Medulla oblongata (tissue), 1 donor: ENCODE results near the gene KRT83.

Source experiments
- DNase-seq: peaks from one replicate; pipeline ENCODE4 v3.0.0-alpha.2; 2015; ENCODE audit errors: extremely low spot score

Gene KRT83

DNA sequence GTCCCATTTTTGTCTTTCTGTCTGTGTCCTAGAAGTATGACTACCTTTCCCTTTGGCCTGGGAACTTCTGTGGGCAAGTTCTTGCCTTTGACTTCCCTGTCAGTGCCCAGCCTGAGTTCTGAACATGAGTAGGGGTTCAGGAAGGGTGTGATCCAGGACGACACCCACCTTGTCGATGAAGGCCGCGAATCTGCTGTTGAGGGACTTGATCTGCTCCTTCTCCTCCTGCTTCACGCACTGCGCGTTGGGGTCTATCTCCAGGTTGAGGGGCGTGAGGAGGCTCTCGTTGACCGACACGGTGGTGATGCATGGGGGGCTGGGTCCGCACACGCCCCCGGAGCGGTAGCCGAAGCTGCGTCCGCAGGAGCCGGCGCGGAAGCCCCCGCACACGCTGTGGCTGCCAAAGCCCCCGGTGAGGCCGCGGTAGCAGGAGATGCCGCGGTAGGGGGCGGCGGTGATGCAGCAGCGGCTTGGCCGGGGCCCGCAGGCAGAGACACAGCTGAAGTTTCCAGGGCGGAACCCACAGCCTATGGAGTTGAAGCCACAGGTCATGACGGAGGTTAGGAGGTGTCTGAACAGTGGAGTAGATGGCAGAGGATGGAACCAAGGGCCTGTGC, at the start of gene KRT83:
Gene KRT83, minus strand, starts transcription at position 615 of the 617 bp plus-strand sequence. Its CDS starts 63 bp downstream, at position 552.
- no peak for DNase-seq

GRCh38 chr12:52369809-52370208, 48.6 kb upstream of the KRT83 start:
- no peak for DNase-seq

DNA sequence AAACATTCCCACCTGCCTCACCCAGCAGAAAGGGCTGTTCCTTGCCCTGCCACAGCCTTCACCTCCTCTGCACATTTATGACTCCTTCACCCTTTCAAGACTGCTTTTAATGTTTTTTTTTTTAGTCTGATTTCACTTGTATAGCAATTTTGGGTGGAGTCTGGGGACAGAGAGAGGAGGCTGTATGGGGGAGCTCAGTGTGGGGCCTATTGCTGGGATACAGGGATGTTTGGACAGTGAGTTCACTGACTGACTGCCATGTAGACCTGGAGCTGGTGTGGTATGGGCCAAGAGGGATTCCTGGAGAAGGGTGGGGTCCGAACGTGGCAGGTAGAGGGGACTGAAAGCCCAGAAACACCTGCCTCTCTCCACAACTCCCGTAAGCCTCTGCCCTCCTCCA, 48.0 kb upstream of the KRT83 start:
- no peak for DNase-seq

DNA sequence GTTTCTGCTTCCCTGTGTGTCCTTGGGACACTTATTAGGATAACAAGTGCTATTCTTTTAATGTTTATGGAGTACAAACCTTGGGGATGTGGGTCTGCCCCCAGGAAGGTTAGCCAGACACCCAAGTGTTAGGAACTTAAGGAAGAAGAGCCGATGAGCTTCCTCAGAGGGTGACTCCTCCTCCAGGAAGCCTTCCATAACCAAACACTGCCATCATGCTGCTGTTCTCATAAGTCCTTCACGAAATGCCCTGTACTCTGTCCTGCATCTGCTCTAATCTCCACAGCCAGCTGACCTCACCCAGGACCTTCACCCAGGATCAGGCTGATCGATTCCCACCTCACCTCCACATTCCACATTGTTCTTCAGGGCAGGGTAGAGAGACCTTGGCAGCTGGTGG, 47.3 kb upstream of the KRT83 start:
- no peak for DNase-seq

- DNase-seq: no peak
These were observed 46.7 kb upstream of the KRT83 start for GRCh38 chr12:52367876-52368275.

GRCh38 chr12:52366738-52367485, 45.7 kb upstream of the KRT83 start, which contains the start of gene KRT85:
TSS of gene KRT85 (minus strand) at chr12:52367481. CDS start at chr12:52367405, 76 bp downstream.
- DNase-seq: no peak

GRCh38 chr12:52364901-52365489, 43.8 kb upstream of the KRT83 start:
- DNase-seq: no peak

DNA sequence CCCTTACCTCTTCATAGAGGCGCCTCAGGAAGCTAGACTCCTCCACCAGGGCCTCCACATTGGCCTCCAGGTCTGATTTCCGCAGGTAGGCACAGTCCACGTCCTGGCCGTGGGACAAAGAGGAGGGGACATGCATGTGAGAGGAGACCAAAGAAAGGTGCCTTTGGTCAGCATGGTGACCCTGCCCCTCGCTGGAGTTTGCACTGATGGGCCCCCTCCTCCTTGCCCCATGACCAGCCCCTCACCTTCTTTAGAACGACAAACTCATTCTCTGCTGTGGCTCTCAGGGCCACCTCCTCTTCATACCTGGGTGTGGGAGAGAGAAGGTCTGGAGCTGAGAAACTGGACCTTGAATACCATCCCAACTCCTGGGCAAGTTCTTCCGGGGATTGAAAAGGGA, 42.9 kb upstream of the KRT83 start:
- no peak for DNase-seq

GRCh38 chr12:52363111-52363679, 42.0 kb upstream of the KRT83 start:
- DNase-seq: no peak

DNA sequence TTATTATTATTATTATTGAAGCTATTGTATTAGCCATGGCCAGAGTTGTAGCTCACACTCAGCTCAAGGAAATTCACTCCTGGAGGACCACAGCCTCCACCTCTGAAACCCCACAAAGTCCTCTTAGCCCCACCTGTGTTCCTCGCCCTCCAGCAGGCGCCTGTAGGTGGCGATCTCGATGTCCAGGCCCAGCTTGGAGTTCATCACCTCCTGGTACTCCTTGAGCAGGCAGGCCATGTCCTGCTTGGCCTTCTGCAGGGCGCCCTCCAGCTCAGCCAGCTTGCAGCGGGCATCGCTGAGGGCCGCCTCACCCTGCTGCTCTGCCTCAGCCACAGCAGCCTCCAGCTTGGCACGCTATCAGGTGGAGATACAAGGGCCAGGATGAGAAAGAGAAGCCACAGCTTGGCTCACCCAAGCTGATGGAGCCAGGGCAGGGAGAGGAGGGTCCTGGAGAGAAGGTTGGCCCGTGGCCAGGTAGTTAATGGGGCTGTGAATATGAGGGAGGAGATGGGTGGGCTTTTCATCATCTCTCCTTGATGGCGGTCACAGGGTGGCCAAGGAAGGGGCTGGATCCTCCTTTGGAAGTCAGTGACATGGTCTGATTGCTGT, 41.0 kb upstream of the KRT83 start:
- no peak for DNase-seq

GRCh38 chr12:52361553-52361952, 40.4 kb upstream of the KRT83 start:
- DNase-seq: no peak

DNA sequence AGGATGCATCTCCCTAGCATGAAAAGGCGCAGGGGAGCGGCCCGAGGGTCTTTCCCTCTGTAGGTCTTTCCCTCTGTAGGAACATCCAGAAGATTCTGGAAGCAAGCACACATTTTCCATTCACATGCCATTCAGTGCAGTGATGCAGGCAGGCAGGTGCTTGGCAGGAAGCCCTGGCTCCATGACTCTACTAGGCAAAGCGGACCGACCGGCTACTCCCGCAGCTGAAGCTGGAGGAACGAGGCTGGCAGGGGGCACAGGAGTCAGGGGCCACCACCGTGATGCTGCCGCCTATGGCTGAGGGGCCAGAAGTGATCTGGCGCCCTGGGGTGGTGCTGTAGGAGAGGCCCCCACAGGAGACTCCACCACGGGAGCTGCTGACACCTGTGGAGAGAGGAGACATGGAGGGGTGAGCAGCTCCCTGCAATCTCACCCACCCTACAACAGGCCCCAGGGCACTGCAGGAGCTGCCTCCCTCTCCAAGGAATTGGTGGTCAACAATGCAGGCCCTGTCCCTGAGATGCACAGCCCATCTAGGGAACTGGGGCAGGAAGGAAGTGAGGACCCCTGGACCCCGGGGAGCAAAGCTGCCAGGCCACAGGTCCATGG, 39.6 kb upstream of the KRT83 start:
- DNase-seq: no peak

- DNase-seq: no peak
These were observed 39.0 kb upstream of the KRT83 start for GRCh38 chr12:52360106-52360662.

DNA sequence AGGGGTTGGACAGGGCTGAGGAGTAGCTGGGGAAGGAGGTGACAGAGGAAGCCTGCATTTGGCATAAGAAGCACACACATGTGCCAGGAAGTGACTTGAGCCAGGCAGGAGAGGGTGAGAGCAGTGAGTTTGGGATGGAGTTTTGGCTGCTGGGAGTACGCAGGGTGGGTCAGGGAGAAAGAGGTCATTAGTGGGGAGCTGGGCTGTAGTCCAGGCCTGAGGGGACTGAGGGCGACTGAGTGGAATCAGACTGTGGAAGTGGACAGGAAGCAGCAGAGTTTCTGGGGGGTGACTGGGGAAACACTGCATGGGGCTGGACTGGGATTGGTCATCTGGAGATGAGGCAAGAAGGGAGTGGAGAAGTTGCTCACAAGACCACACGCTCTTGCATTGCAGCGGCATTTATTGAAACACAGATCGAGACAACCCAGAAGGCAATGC, 38.4 kb upstream of the KRT83 start:
- no peak for DNase-seq

DNA sequence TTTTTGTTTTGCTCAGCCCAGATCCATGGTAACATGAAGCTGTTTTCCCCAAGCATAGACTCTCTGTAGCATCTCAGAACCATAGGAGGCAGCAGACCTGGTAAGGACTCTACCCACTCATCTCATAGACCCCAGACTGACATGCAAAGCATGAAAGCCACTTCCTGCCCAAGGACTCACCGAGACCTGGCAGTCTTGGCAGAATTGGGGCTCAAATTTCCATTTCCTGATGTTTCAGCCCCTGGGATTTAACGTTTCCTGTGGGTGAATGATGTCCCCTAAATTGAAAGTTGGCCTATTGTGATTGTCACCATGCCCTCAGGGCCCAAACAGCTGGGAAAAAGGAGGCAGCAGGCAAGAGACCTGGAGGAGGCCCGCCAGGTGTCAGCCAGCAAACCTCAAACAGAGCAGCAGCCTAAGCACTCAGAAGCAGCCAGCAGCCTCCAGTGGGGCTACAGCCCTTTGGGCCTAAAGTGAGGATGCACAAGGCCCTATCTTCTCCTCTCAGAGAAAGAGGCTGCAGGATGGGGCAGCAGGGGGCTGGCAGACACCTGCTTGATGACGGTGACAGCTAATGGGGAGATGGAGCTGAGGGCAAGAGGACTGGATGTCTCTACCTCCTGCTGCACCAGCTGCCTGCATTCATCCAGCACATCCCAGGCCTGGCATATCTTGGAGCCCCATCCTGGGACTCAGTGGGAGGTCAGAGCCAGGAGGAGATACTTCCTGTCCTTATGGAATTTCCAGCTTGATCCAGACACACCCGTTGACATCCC, 37.6 kb upstream of the KRT83 start:
- no peak for DNase-seq

- no peak for DNase-seq
These were observed 35.8 kb upstream of the KRT83 start for GRCh38 chr12:52356762-52357580.

GRCh38 chr12:52356031-52356761, 35.0 kb upstream of the KRT83 start:
- no peak for DNase-seq

DNA sequence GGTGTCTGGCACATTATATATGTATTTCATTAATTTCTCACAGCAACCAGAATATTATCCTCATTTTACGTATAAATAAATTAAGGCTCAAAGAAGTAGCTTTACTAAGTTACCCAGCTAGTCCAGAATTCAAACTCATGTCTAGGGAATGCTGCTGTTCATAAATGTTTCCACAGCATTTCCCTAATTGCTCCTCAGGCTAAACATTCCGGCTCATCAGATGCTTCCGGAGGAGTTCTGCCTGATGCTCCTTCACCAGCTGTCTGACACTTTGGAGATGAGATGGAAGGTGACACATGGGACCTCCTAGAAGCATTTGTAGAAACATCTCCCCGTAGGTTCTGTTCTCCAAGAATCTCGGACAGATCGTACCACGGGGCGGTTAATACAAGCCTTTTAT, 34.0 kb upstream of the KRT83 start:
- no peak for DNase-seq

GRCh38 chr12:52354200-52354599, 33.0 kb upstream of the KRT83 start:
- no peak for DNase-seq
